IPS-11a (cell line): ENCODE measurements around the gene KIF15.
"Not testable (repeated sequence)": the region's sequence is repeated elsewhere in the genome, so short reads cannot be mapped to it uniquely, and the experiment has no call there.

Experiments used
- H3K4me3 ChIP-seq: one replicate; pipeline ENCODE4 v1.5.1; 2013; ENCODE audit warnings: low read depth, low read length, control low read depth

KIF15 gene

GRCh38 chr3:44825264-44825925 is 63.8 kb downstream of the KIF15 start:
- H3K4me3 ChIP-seq, result no peak overlapping the region

DNA sequence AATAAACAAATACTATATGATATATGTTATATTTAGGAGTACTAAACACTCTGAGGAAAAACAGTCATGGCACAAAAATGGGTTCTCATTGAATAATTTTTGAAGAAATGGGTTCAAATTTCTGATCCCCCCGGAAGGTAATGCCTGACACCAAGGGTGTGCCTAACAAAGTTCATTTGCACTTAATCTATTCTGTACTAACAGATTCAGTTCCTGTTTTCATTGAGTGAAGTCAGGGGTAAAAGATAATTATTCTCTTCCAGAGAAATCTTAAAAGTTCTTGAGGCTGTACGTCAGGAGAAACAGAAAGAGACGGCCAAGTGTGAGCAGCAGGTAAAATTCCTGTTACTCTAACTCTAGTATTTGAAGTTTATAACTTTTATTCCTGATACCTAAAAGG is 65.6 kb downstream of the KIF15 start:
- no peak overlapping the region for H3K4me3 ChIP-seq

DNA sequence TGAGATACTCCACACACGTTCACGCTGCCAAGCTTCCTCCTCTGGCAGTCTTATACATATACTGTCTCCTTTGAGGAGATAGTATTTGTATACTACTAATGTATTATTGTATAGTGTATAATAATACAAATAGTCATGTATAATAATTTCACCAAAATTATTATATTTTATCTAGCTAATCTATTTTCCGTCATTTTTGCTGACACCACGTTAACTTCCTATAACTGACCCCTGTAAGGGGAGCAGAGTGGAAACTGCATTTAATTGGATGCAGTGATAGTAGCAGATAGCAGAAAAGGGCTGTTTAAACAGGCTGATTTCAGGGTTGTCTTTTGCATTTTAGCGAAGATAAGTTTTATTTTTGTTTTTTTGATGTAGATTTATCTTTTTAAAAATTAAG is 69.6 kb downstream of the KIF15 start:
- H3K4me3 ChIP-seq, result no peak overlapping the region

DNA sequence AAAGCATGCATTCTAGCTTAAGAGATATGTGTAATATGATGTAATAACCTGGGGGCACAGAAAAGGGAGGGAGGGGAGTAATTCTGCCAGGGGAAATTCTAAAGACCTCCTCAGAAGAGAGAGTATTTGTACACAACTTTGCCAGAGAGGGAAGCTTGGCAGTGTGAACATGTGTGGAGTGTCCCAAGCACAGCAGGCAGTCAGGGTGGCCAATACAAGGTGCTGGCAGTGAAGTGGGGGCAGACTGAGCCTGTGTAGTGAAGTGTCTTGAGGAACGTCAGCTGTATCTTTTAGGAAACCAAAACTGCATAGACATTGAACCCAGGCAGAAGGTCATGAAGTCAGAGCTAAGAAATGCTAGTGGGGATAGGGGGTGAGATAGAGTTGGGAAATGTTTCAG is 70.4 kb downstream of the KIF15 start:
- no peak overlapping the region for H3K4me3 ChIP-seq

GRCh38 chr3:44832965-44833364 is 71.4 kb downstream of the KIF15 start:
- H3K4me3 ChIP-seq, result no peak overlapping the region

- no peak overlapping the region for H3K4me3 ChIP-seq
Measured at GRCh38 chr3:44833394-44833793, 71.8 kb downstream of the KIF15 start.

DNA sequence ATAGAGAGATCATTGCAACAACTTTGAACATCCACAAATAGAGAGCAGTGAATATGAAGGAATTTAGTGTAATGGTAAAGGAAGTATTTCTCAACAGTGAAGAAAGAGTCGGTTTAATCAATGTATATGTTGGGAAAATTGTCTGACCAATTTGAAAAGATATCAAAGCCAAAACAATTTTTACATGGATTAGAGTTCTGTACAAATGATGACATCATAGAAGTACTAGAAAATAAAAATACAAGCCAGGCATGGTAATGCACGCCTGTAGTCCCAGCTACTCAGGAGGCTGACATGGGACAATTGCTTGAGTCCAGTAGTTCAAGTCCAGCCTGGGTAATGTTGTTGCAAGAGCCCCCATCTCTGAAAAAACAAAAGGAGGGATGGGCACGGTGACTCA is 74.1 kb downstream of the KIF15 start:
- no peak overlapping the region for H3K4me3 ChIP-seq

DNA sequence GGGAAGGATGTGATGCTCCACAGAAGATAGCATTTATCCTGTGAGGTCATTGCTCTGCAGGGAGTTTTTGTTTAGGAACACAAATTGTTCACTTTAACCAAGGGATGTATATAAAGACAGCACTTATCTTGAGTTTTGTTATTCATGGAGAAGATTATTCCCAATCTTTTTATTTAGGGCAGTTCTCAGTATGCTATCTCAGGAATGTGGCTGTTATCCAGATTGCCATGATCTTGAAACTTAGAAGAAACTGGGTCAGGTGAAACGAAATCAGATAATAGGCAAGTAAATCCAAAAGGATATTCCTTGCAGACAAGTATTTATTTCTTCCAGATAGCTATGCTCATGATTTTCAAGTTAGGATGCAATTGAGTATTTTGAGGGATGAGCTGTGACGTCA is 80.8 kb downstream of the KIF15 start:
- H3K4me3 ChIP-seq, result no peak overlapping the region

- H3K4me3 ChIP-seq, result no peak overlapping the region
Measured at GRCh38 chr3:44845528-44846520, 84.2 kb downstream of the KIF15 start.

DNA sequence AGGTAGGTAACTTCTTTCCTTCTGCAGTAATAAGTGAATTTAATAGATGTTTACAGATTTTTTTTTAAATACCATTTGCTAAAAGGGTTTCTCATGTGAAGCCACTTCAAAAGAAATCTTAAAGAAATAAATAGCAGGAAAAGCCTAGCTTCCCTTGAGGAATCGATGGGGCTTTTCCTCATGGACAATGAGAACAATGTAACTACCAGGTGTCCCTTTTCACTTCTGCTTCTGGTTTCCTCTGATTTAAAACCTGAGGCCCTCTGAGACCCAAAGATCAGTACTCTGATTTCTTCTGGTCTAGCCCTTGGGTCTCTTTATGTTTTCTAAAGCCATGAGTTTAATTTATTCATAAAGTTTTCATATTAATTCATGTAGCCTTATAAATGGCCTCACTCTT is 87.0 kb downstream of the KIF15 start:
- no peak overlapping the region for H3K4me3 ChIP-seq

DNA sequence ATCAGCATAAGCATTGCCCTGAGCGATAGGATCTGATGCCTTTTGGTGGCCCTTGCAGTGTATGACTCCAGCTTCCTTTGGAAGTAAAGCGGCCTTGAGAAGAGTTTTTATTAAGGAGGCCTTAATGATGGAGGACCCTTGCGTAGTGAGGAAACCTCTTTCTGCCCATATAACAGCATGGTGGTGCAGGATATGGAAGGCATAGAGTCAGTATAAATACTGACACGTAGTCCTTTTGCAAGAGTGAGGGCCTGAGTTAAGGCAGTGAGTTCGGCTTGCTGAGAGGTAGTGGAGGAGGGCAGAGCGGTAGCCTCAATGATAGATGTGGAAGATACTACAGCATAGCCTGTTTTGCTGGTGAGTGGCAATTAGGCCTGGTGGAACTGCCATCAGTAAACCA is 95.1 kb downstream of the KIF15 start:
- H3K4me3 ChIP-seq, result not testable (repeated sequence)

GRCh38 chr3:44860117-44860516 is 98.5 kb downstream of the KIF15 start:
- no peak overlapping the region for H3K4me3 ChIP-seq

GRCh38 chr3:44861412-44862225 is 100.0 kb downstream of the KIF15 start, which contains the start of gene TMEM42:
Gene TMEM42, plus strand, starts transcription at chr3:44861912. Its CDS starts 13 bp downstream, at chr3:44861925.
- peak within 1 kb of the TSS; percentile 65 for H3K4me3 ChIP-seq

DNA sequence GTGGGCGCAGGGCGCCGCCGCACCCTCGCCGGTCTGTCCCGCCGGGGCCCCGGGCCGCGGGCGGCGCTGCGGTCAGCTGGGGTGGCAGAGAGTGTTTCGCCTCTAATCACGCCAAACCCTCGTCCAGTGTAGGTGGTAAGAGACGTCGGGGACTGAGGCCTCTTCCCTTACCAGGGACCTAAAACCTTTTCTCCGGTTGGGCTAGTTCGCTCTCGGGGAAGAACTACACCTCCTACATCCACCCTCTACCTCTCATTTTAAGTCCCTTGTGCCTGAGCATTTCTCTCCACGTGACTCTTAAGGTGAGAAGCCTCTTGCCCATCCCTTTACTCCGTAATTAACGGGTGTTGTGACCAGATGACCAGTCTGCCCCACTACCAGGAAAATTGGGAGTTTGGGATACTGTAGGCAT is 100.6 kb downstream of the KIF15 start:
- H3K4me3 ChIP-seq, result peak overlapping the region; percentile 61

GRCh38 chr3:44865272-44866035 is 103.9 kb downstream of the KIF15 start:
- no peak overlapping the region for H3K4me3 ChIP-seq

GRCh38 chr3:44867421-44868111 is 106.0 kb downstream of the KIF15 start:
- H3K4me3 ChIP-seq, result no peak overlapping the region

DNA sequence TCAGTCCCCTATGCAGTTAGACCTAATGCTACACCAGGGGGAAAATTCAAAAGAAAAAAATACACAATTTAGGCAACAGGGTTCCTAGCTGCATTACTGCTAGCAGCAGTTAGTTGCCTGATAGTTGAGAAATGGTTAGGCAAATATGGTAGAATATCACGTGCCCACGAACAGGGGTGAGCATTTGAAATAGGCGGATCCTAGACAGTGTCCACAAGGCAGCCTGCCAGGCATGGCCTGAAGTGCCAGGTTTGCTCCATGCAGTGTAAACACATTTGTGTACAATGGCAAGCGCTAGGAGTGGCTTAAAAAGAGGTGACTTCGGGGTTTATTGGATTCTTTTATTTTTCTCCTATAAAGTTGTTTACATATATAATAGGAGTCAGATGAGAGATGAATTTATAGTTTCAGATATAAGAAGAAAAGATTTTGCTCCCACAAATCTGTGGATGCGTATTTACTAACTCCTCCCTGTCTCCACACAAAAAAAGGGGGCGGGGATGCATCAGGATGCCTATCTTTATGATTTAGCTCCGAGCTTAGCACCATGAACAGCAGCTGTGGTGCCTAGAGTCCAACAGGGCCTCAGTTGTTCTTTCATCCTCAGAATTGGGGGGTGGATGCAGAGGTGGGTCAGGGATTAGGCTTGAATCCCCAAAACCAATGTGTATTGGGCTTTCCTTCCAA is 108.9 kb downstream of the KIF15 start:
- H3K4me3 ChIP-seq, result no peak overlapping the region

DNA sequence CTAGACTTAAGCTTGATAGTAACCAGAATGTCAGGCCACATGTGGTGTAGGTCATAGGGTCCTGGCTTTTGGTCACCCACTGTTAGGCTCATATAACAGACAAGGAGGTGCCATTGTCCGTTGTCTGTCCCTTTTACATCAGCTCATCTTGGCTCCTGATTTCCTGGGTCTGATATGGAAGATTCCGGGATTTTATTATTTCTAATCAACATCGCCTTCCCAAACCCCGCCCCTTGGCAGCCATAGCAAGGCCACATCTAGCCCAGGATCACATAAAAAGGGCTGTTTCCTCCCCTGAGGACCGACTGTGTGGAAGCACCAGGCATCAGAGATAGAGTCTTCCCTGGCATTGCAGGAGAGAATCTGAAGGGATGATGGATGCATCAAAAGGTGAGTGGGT is 112.7 kb downstream of the KIF15 start, which contains the start of gene TGM4:
TSS of gene TGM4 (plus strand) at position 301 of the 400 bp plus-strand sequence. CDS start at position 372, 71 bp downstream.
- no peak within 1 kb of the TSS for H3K4me3 ChIP-seq

- no peak overlapping the region for H3K4me3 ChIP-seq
Measured at GRCh38 chr3:44875596-44875995, 114.0 kb downstream of the KIF15 start.
